GM23248 (cell line): Measurements from ENCODE around the gene CD300LG.

ENCODE experiments used
- EZH2 ChIP-seq: fragments of 200-600 bp; sonication (generic); IDR thresholded peaks from 2 replicates; pipeline ENCODE4 v1.6.1; 2018; ENCODE audit warnings: antibody characterized with exemption, mild to moderate bottlenecking; ENCODE audit not compliant: insufficient read depth, poor library complexity, severe bottlenecking
- EZH2phosphoT487 ChIP-seq: fragments of 200-600 bp; sonication (generic); IDR thresholded peaks from 2 replicates; pipeline ENCODE4 v1.6.1; 2018; ENCODE audit warnings: antibody characterized with exemption, moderate library complexity, mild to moderate bottlenecking, low read depth; ENCODE audit not compliant: insufficient read depth

- no peak for TF ChIP-seq EZH2phosphoT487
- TF ChIP-seq EZH2 = no peak
Measured at GRCh38 chr17:43852571-43852970, 5.6 kb downstream of the CD300LG start.
